Aorta (tissue), 5 donors: ENCODE results near the gene ATXN7L3. TPM values are rescaled to one million over a fixed set of nuclear protein-coding genes. Genes with fewer than 3 reads are reported as not detected.

Experiments
- ATAC-seq: fragments of 200-7000 bp; cut with Tn5 transposase; one replicate; pipeline ENCODE4 v1.9.1; 2022; ENCODE audit warnings: moderate library complexity; ENCODE audit not compliant: low FRiP score
- DNase-seq, 2 donors: peaks; one replicate each; pipeline ENCODE4 v3.0.0-alpha.2; 2020
- H3K27ac ChIP-seq, 2 donors: one replicate each; pipeline ENCODE4 v1.5.1; 2013; ENCODE audit warnings: low read length in 2 of 2, mild to moderate bottlenecking in 2 of 2, moderate library complexity in 2 of 2, control low read depth in 1 of 2, inconsistent platforms in 1 of 2, low read depth in 1 of 2
- H3K27me3 ChIP-seq, 2 donors: one replicate each; pipeline ENCODE4 v1.6.1; 2013; ENCODE audit warnings: control low read depth in 1 of 2, low read length in 1 of 2, mild to moderate bottlenecking in 1 of 2, moderate library complexity in 1 of 2; ENCODE audit not compliant: insufficient read depth in 2 of 2, control insufficient read depth in 1 of 2
- H3K36me3 ChIP-seq, 2 donors: one replicate each; pipeline ENCODE4 v1.6.1; 2013; ENCODE audit warnings: control low read depth in 1 of 2, low read length in 1 of 2, mild to moderate bottlenecking in 1 of 2; ENCODE audit not compliant: insufficient read depth in 2 of 2, control insufficient read depth in 1 of 2
- H3K4me1 ChIP-seq, 2 donors: one replicate each; pipeline ENCODE4 v1.6.1; 2013; ENCODE audit warnings: low read length in 2 of 2, control low read depth in 1 of 2, mild to moderate bottlenecking in 1 of 2, moderate library complexity in 1 of 2; ENCODE audit not compliant: insufficient read depth in 2 of 2, control insufficient read depth in 1 of 2
- H3K4me3 ChIP-seq, 2 donors: one replicate each; pipeline ENCODE4 v1.5.1; 2013; ENCODE audit warnings: low read length in 2 of 2, control low read depth in 1 of 2, mild to moderate bottlenecking in 1 of 2
- H3K9me3 ChIP-seq: one replicate; pipeline ENCODE4 v1.6.1; 2013; ENCODE audit warnings: mild to moderate bottlenecking, low read length; ENCODE audit not compliant: control insufficient read depth
- WGBS, 2 donors: extraction: QIAGEN DNeasy Blood & Tissue Kit; methylation state at CpG; one replicate each; pipeline ENCODE4 v1.1.7; 2013; 5-methylcytosine and 5-hydroxymethylcytosine counted together
- intact Hi-C, 2 donors: fragments of 100-400 bp; cut with DNase I; formaldehyde crosslinking; loops; one replicate each; pipeline versions ENCODE4 v1.14.2 to v1.15.0; 2022
- polyA plus RNA-seq, 2 donors: library from polyadenylated mRNA; stranded (reverse); fragments of 200-250 nt; gene quantifications; one replicate each; pipeline ENCODE4 v1.2.3, GENCODE V29; 2013
- total RNA-seq, 2 donors: library from RNA; stranded (reverse); fragmentation: NEBNext Ultra II Directional; extraction: Animal tissue kit (Norgen Biotek cat#: 25700); gene quantifications; one replicate each; pipeline ENCODE4 v1.2.1, GENCODE V29; 2021
- donor health status: healthy with polysubstance abuse.
- donor health status: Bipolar disorder and iron deficiency.
- donor health status: DM: no; HTN: no; CAD: no.
- donor health status: DM: no; HTN: no; CAD: no.
- donor health status: DM: yes; HTN: yes; CAD: no.

The ATXN7L3 gene
- total and polyA plus RNA-seq, 4 donors: 18.7 to 67.5 (median 49.3) TPM

- intact Hi-C loops: no loop called here
- WGBS, 2 donors: 97 to 98% methylated on average over 2 of the region's 2 CpGs
- H3K36me3 ChIP-seq: peaks cover 0 to 3% of the 10 kb centered on the region in 2 donors
- no peak overlapping the region for H3K4me3 ChIP-seq
- no peaks in the 10 kb centered on the region for H3K9me3 ChIP-seq
- no peaks in the 10 kb centered on the region for H3K4me1 ChIP-seq
- DNase-seq: no peak
- no peaks in the 10 kb centered on the region for H3K27me3 ChIP-seq
- ATAC-seq: no peak
- no peak overlapping the region for H3K27ac ChIP-seq
Observed at GRCh38 chr17:44174427-44174826, 25.3 kb downstream of the ATXN7L3 start.

DNA sequence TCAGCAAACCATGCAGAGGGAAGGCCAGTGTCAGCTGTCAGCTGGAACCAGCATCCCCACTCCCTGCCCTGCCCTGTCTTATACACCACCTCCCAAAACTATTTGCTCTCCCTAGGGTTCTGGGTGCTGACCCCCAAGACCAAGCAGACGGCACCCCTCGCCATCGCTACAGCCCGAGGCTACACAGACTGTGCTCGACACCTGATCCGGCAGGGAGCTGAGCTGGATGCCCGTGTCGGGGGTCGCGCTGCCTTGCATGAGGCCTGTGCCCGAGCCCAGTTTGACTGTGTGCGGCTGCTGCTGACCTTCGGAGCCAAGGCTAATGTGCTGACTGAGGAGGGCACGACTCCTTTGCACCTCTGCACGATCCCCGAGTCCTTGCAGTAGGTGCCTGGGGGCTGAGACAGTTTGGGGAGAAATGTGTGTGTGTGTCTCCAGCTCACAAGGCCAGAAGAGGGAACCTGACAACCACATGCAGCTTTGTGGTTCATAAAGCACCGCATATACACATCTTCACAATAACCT is 27.7 kb downstream of the ATXN7L3 start:
- intact Hi-C loops: no loop called here
- H3K27me3 ChIP-seq: no peaks in the 10 kb centered on the region
- WGBS, 2 donors: 84 to 88% methylated on average over 17 of the region's 17 CpGs
- peaks cover 0 to 3% of the 10 kb centered on the region in 2 donors for H3K36me3 ChIP-seq
- H3K9me3 ChIP-seq: no peaks in the 10 kb centered on the region
- no peak overlapping the region for H3K27ac ChIP-seq
- no peak for ATAC-seq
- no peak for DNase-seq
- H3K4me1 ChIP-seq: no peaks in the 10 kb centered on the region
- H3K4me3 ChIP-seq: no peak overlapping the region

- Histone ChIP-seq H3K27ac (peak within 1 kb of the TSS; percentile 3 to 11), H3K36me3 (no peaks in the 10 kb centered on the region), H3K4me3 (peak within 1 kb of the TSS in 1 of 2 donors; percentile 16), H3K27me3 (no peaks in the 10 kb centered on the region), H3K4me1 (no peaks in the 10 kb centered on the region), H3K9me3 (no peaks in the 10 kb centered on the region)
- ATAC-seq (peak; percentile 65), DNase-seq (peak in 1 of 2 donors; percentile 61)
- WGBS, 2 donors: 4 to 5% methylated on average over 21 of the region's 21 CpGs
- intact Hi-C loops: loop anchor here in 1 of 2 donors (1.0 kb wide), 1 partner anchor 29 kb away; the partner anchor contains the start of gene HROB
Observed at GRCh38 chr17:44170499-44171201, 29.0 kb downstream of the ATXN7L3 start, which contains the start of gene ASB16. Gene ASB16, plus strand, starts transcription at chr17:44170704. Its CDS starts 86 bp downstream, at chr17:44170790.

- WGBS, 2 donors: 23 to 26% methylated on average over 5 of the region's 5 CpGs
- ATAC-seq (no peak), DNase-seq (no peak)
- Histone ChIP-seq H3K27ac (peak overlapping the region in 1 of 2 donors; percentile 4), H3K4me3 (no peak overlapping the region), H3K27me3 (no peaks in the 10 kb centered on the region), H3K9me3 (no peaks in the 10 kb centered on the region), H3K4me1 (no peaks in the 10 kb centered on the region), H3K36me3 (no peaks in the 10 kb centered on the region)
- intact Hi-C loops: loop anchor here in 1 of 2 donors (1.0 kb wide), 1 partner anchor 29 kb away; the partner anchor contains the start of gene HROB
Observed at GRCh38 chr17:44170135-44170498, 29.6 kb downstream of the ATXN7L3 start.

- Histone ChIP-seq H3K4me1 (no peaks in the 10 kb centered on the region), H3K27ac (no peak overlapping the region), H3K4me3 (no peak overlapping the region), H3K36me3 (no peaks in the 10 kb centered on the region), H3K27me3 (no peaks in the 10 kb centered on the region), H3K9me3 (no peaks in the 10 kb centered on the region)
- no peak for DNase-seq
- intact Hi-C loops: loop anchor here (5.0 kb wide), 2 partner anchors 95 to 225 kb away; partner anchors contain the start of genes G6PC3 (in 1 of the 2) and PPY (in 1 of the 2)
- ATAC-seq: no peak
- WGBS, 2 donors: 4 to 10% methylated on average over 7 of the region's 7 CpGs
Observed at GRCh38 chr17:44167181-44167861, 32.4 kb downstream of the ATXN7L3 start.

DNA sequence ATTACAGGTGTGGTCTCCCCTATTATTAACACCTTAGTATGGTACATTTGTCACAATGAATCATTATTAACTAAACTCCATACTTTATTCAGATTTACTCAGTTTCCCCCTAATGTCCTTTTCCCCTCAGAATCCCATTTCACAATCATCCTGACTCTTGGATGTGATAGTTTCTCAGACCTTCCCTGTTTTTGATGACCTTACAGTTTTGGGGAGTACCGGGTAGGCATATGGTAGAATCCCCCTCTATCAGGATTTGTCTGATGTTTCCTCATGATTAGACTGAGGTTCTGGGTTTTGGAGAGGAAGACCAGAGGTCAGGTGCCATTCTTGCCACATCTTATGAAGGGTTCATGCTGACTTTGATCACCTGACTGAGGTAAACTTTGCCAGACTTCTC is 35.2 kb downstream of the ATXN7L3 start:
- DNase-seq (no peak), ATAC-seq (no peak)
- H3K27me3 ChIP-seq: no peaks in the 10 kb centered on the region
- intact Hi-C loops: no loop called here
- no peak overlapping the region for H3K27ac ChIP-seq
- H3K9me3 ChIP-seq: no peaks in the 10 kb centered on the region
- 94% methylated on average over 1 of the region's 1 CpG for WGBS, 2 donors
- H3K4me1 ChIP-seq: no peaks in the 10 kb centered on the region
- H3K4me3 ChIP-seq: no peak overlapping the region
- H3K36me3 ChIP-seq: no peaks in the 10 kb centered on the region

DNA sequence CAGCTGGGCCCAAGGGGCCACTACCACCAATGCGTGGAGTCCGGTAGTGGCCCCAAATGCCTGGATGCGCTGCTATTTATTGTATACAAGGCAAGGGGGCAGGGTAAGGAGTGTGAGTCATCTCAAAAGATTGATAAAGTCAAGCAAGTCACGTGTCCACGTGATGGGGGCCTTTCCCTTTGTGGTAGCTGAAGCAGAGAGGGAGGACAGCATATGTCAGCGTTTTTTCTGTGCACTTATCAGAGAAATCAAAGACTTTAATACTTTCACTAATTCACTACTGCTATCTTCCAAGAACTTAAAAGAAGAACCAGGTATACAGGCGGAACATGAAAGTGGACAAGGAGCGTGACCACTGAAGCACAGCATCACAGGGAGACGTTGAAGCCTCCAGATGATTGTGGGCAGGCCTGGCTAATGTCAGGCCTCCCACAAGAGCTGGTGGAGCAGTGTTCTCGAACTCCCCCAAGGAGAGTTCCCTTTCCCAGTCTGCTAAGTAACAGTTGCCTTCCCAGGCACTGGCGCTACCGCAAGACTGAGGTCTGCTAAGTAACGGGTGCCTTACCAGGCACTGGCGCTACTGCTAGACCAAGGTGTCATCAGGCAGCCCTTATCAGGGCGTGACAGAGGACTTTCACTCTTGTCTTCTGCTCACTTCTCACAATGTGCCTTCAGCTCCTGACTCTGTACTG is 40.0 kb downstream of the ATXN7L3 start:
- no peak overlapping the region for H3K27ac ChIP-seq
- no peak overlapping the region for H3K4me3 ChIP-seq
- no peaks in the 10 kb centered on the region for H3K27me3 ChIP-seq
- no peaks in the 10 kb centered on the region for H3K36me3 ChIP-seq
- H3K9me3 ChIP-seq: no peaks in the 10 kb centered on the region
- intact Hi-C loops: no loop called here
- WGBS, 2 donors: 91 to 92% methylated on average over 15 of the region's 15 CpGs
- DNase-seq (no peak), ATAC-seq (no peak)
- H3K4me1 ChIP-seq: no peaks in the 10 kb centered on the region

GRCh38 chr17:44155488-44155887 is 44.2 kb downstream of the ATXN7L3 start:
- Histone ChIP-seq H3K27me3 (no peaks in the 10 kb centered on the region), H3K9me3 (no peaks in the 10 kb centered on the region), H3K4me3 (no peak overlapping the region), H3K36me3 (no peaks in the 10 kb centered on the region), H3K27ac (no peak overlapping the region), H3K4me1 (no peaks in the 10 kb centered on the region)
- intact Hi-C loops: no loop called here
- DNase-seq: no peak
- 72 to 89% methylated on average over 2 of the region's 2 CpGs for WGBS, 2 donors
- peak; percentile 22 for ATAC-seq
